OCI-LY1 (cell line): Measurements from ENCODE around the gene PFKL.

ENCODE experiments used
- H2AFZ ChIP-seq: fragments of 200-600 bp; sonication (generic), shearing (Covaris generic); 2 replicates; pipeline ENCODE4 v1.6.0; 2014; ENCODE audit warnings: antibody characterized with exemption, mild to moderate bottlenecking, low read length
- H3F3A ChIP-seq: fragments of 200-600 bp; sonication (generic), shearing (Covaris generic); 2 replicates; pipeline ENCODE4 v1.6.0; 2014; ENCODE audit warnings: mild to moderate bottlenecking, antibody characterized with exemption, low read length, moderate library complexity; ENCODE audit not compliant: insufficient read depth
- H3K27ac ChIP-seq: fragments of 200-600 bp; sonication (generic); 2 replicates; pipeline ENCODE4 v1.5.1; 2014; ENCODE audit warnings: low read length, mixed run types, mild to moderate bottlenecking, low read depth; ENCODE audit not compliant: poor library complexity, severe bottlenecking
- H3K27me3 ChIP-seq: fragments of 200-600 bp; sonication (generic); 2 replicates; pipeline ENCODE4 v1.6.0; 2014; ENCODE audit warnings: antibody characterized with exemption, mild to moderate bottlenecking, low read length, moderate library complexity; ENCODE audit not compliant: insufficient read depth
- H3K36me3 ChIP-seq: fragments of 200-600 bp; sonication (generic); 2 replicates; pipeline ENCODE4 v1.6.1; 2014; ENCODE audit warnings: mild to moderate bottlenecking, antibody characterized with exemption, low read length, moderate library complexity, mixed read lengths; ENCODE audit not compliant: insufficient read depth
- H3K4me1 ChIP-seq: fragments of 200-600 bp; sonication (generic); 2 replicates; pipeline ENCODE4 v1.5.1; 2014; ENCODE audit warnings: mild to moderate bottlenecking, low read length, moderate library complexity; ENCODE audit not compliant: insufficient read depth, severe bottlenecking
- H3K4me2 ChIP-seq: fragments of 200-600 bp; sonication (generic), shearing (Covaris generic); 2 replicates; pipeline ENCODE4 v1.6.1; 2014; ENCODE audit warnings: low read length
- H3K4me3 ChIP-seq: fragments of 200-600 bp; sonication (generic); 2 replicates; pipeline ENCODE4 v1.5.1; 2014; ENCODE audit warnings: low read length, low read depth, mild to moderate bottlenecking, mixed read lengths; ENCODE audit not compliant: poor library complexity, severe bottlenecking
- H3K79me2 ChIP-seq: fragments of 200-600 bp; shearing (Covaris generic); 2 replicates; pipeline ENCODE4 v1.6.1; 2016; ENCODE audit warnings: mixed run types, low read length, mixed read lengths; ENCODE audit not compliant: insufficient read depth
- H3K9ac ChIP-seq: fragments of 200-600 bp; sonication (generic), shearing (Covaris generic); 2 replicates; pipeline ENCODE4 v1.6.1; 2014; ENCODE audit warnings: mild to moderate bottlenecking, low read length, mixed read lengths
- H3K9me2 ChIP-seq: fragments of 200-600 bp; sonication (generic), shearing (Covaris generic); 2 replicates; pipeline ENCODE4 v1.6.1; 2014; ENCODE audit warnings: low read depth, mild to moderate bottlenecking, low read length, mixed read lengths
- H3K9me3 ChIP-seq: fragments of 200-600 bp; shearing (Covaris generic); 2 replicates; pipeline ENCODE4 v1.6.1; 2014; ENCODE audit warnings: low read length, mixed read lengths
- H4K20me1 ChIP-seq: fragments of 200-600 bp; sonication (generic), shearing (Covaris generic); 2 replicates; pipeline ENCODE4 v1.6.0; 2016; ENCODE audit warnings: mild to moderate bottlenecking, low read length; ENCODE audit not compliant: insufficient read depth
- EZH2 ChIP-seq: fragments of 200-600 bp; sonication (generic), shearing (Covaris generic); IDR thresholded peaks from 2 replicates; pipeline ENCODE4 v1.8.0; 2017; ENCODE audit warnings: borderline replicate concordance, mixed run types, mild to moderate bottlenecking, antibody characterized with exemption, low read length, moderate library complexity, mixed read lengths
- TF ChIP-seq, protein P1 (sequence below): fragments of 200-600 bp; sonication (generic), shearing (Covaris generic); IDR thresholded peaks from 2 replicates; pipeline ENCODE4 v1.5.1; 2017; ENCODE audit warnings: mild to moderate bottlenecking, antibody characterized with exemption, low read length, moderate library complexity, mixed read lengths

PFKL gene

DNA sequence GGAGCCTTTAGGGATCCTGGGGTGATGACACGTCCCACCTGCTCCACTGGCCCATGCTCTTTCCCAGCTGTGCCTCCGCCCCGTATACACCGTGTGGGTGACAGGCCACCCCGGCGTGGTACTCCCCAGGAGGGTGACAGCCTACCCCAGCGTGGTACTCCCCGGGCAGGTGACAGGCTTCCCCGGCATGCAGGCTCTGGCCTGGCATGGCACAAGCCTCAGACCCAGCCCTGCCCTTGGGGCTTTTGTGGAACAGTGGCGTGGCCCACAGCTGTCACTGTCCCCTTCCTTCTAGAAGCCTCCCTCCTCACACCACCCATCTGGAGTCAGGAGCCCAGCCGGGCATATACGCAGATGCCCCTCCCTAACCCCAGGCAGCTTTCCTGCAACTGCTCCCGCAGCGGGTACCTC is 4.7 kb upstream of the PFKL start:
- no peak for TF ChIP-seq EZH2
- TF ChIP-seq, protein P1, sequence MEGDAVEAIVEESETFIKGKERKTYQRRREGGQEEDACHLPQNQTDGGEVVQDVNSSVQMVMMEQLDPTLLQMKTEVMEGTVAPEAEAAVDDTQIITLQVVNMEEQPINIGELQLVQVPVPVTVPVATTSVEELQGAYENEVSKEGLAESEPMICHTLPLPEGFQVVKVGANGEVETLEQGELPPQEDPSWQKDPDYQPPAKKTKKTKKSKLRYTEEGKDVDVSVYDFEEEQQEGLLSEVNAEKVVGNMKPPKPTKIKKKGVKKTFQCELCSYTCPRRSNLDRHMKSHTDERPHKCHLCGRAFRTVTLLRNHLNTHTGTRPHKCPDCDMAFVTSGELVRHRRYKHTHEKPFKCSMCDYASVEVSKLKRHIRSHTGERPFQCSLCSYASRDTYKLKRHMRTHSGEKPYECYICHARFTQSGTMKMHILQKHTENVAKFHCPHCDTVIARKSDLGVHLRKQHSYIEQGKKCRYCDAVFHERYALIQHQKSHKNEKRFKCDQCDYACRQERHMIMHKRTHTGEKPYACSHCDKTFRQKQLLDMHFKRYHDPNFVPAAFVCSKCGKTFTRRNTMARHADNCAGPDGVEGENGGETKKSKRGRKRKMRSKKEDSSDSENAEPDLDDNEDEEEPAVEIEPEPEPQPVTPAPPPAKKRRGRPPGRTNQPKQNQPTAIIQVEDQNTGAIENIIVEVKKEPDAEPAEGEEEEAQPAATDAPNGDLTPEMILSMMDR = no peak
- Histone ChIP-seq H3K27ac (no peak overlapping the region), H3K4me2 (no peak overlapping the region), H3K27me3 (0 out of 2 replicates have a peak, but pooled peaks cover 11% of the 10 kb centered on the region), H3K9me3 (no peaks in the 10 kb centered on the region), H3F3A (no peaks in the 10 kb centered on the region), H3K9ac (no peak overlapping the region), H4K20me1 (no peaks in the 10 kb centered on the region), H3K36me3 (no peaks in the 10 kb centered on the region), H3K79me2 (no peaks in the 10 kb centered on the region), H2AFZ (no peak overlapping the region), H3K4me1 (peaks cover 8% of the 10 kb centered on the region), H3K9me2 (no peaks in the 10 kb centered on the region), H3K4me3 (no peak overlapping the region)

DNA sequence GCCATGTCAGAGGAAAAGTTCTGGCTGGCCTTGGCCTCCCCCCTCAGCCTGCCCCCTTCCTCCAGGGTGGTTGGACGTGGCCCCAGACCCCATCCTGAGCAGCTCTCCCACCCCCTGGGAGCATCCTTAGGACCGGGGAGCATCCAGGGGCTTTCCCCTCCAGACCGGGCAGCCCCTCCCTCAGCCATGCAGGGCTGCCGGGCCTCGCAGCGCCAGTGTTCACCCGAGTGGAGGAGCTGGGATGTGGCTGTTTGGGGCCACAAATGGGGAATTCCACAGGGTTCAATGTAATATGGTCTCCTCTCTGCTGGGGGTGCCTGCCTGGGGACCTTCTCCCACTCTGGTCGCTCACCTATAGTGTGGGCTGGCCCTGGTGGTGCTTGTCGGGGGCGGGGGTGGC is 4.2 kb upstream of the PFKL start:
- H3K79me2 ChIP-seq = no peaks in the 10 kb centered on the region
- no peaks in the 10 kb centered on the region for H3K36me3 ChIP-seq
- no peak overlapping the region for H3K27ac ChIP-seq
- TF ChIP-seq EZH2 = no peak
- TF ChIP-seq, protein P1 = no peak
- H4K20me1 ChIP-seq = no peaks in the 10 kb centered on the region
- H3K27me3 ChIP-seq = 0 out of 2 replicates have a peak, but pooled peaks cover 11% of the 10 kb centered on the region
- H3F3A ChIP-seq = no peaks in the 10 kb centered on the region
- H3K9ac ChIP-seq = no peak overlapping the region
- H3K4me1 ChIP-seq = peaks cover 9% of the 10 kb centered on the region
- no peak overlapping the region for H2AFZ ChIP-seq
- H3K4me2 ChIP-seq = no peak overlapping the region
- no peaks in the 10 kb centered on the region for H3K9me3 ChIP-seq
- H3K9me2 ChIP-seq = no peaks in the 10 kb centered on the region
- H3K4me3 ChIP-seq = no peak overlapping the region

DNA sequence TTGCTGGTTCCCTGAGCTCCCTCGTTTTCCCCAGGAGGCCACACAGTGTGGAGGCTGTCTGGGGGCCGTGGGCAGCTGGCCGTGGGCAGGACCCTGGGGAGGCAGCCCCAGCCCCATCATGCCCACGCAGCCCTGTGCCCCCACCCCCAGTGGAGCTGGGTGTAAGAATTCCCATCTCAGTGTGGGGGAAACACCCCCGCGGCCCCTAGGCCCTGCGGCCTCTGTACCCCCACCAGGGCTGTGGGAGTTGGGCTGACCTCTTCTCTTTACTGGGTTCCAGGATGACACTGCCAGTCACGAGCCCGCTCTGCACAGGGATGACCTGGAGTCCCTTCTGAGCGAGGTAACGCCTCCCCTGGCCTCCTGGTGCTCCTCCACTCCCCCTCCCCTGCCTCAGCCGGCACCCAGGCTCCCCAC is 3.7 kb upstream of the PFKL start:
- H3K27ac ChIP-seq = no peak overlapping the region
- no peaks in the 10 kb centered on the region for H3K79me2 ChIP-seq
- peaks cover 13% of the 10 kb centered on the region for H3K4me1 ChIP-seq
- no peak overlapping the region for H3K4me3 ChIP-seq
- H3F3A ChIP-seq = no peaks in the 10 kb centered on the region
- no peak for TF ChIP-seq EZH2
- TF ChIP-seq, protein P1 = no peak
- H3K4me2 ChIP-seq = no peak overlapping the region
- no peaks in the 10 kb centered on the region for H3K9me2 ChIP-seq
- no peak overlapping the region for H3K9ac ChIP-seq
- H3K27me3 ChIP-seq = 0 out of 2 replicates have a peak, but pooled peaks cover 11% of the 10 kb centered on the region
- H4K20me1 ChIP-seq = no peaks in the 10 kb centered on the region
- no peak overlapping the region for H2AFZ ChIP-seq
- H3K36me3 ChIP-seq = no peaks in the 10 kb centered on the region
- no peaks in the 10 kb centered on the region for H3K9me3 ChIP-seq
